OCI-LY7 (cell line): ENCODE data around the gene CXCR4. TPM values are rescaled to one million over a fixed set of nuclear protein-coding genes. Genes with fewer than 3 reads are reported as not detected.

Source experiments
- BruUV-seq: library from RNA; stranded (reverse); fragments of 400-500 nt; replicated peaks from 2 replicates; lab custom pipeline; 2021; lab: Mats Ljungman, UMichigan
- CTCF ChIA-PET: fragments of 300-600 bp; sonication (Branson Sonifier 250); formaldehyde crosslinking; loops from one replicate; lab custom pipeline; 2022; ENCODE audit warnings: antibody characterized with exemption; ENCODE audit not compliant: unreplicated experiment; lab: Charles Lee
- POLR2A ChIA-PET: fragments of 300-600 bp; sonication (Branson Sonifier 250); formaldehyde crosslinking; loops from one replicate; lab custom pipeline; 2022; ENCODE audit warnings: antibody characterized with exemption; lab: Charles Lee
- DNase-seq: peaks from one replicate; pipeline ENCODE4 v3.0.0-alpha.2; 2015; ENCODE audit warnings: low spot score
- H2AFZ ChIP-seq: fragments of 200-600 bp; sonication (generic), shearing (Covaris generic); 2 replicates; pipeline ENCODE4 v1.6.1; 2014; ENCODE audit warnings: mild to moderate bottlenecking, antibody characterized with exemption, low read length, moderate library complexity
- H3K27ac ChIP-seq: fragments of 200-600 bp; sonication (generic); 2 replicates; pipeline ENCODE4 v1.5.1; 2014; ENCODE audit warnings: mixed run types, low read depth, mild to moderate bottlenecking, moderate library complexity, low read length, inconsistent platforms; ENCODE audit not compliant: poor library complexity, severe bottlenecking
- H3K36me3 ChIP-seq: fragments of 200-600 bp; sonication (generic); 2 replicates; pipeline ENCODE4 v1.6.1; 2014; ENCODE audit warnings: mild to moderate bottlenecking, antibody characterized with exemption, low read length, moderate library complexity, mixed read lengths; ENCODE audit not compliant: insufficient read depth
- H3K4me1 ChIP-seq: fragments of 200-600 bp; sonication (generic); 2 replicates; pipeline ENCODE4 v1.5.1; 2014; ENCODE audit warnings: mild to moderate bottlenecking, low read length; ENCODE audit not compliant: insufficient read depth, poor library complexity, severe bottlenecking
- H3K4me2 ChIP-seq: fragments of 200-600 bp; sonication (generic); 2 replicates; pipeline ENCODE4 v1.6.1; 2014; ENCODE audit warnings: mild to moderate bottlenecking, low read length
- H3K4me3 ChIP-seq: fragments of 200-600 bp; sonication (generic); 2 replicates; pipeline ENCODE4 v1.5.1; 2014; ENCODE audit warnings: mild to moderate bottlenecking, low read depth, low read length; ENCODE audit not compliant: poor library complexity, severe bottlenecking
- H3K79me2 ChIP-seq: fragments of 200-600 bp; sonication (generic); 2 replicates; pipeline ENCODE4 v1.6.1; 2016; ENCODE audit warnings: low read depth, mild to moderate bottlenecking, low read length, moderate library complexity, mixed read lengths; ENCODE audit not compliant: insufficient read depth
- H3K9me2 ChIP-seq: fragments of 200-600 bp; sonication (generic); 2 replicates; pipeline ENCODE4 v1.6.1; 2016; ENCODE audit warnings: mild to moderate bottlenecking, low read length, mixed read lengths; ENCODE audit not compliant: insufficient read depth
- H3K9me3 ChIP-seq: fragments of 200-600 bp; sonication (generic); 2 replicates; pipeline ENCODE4 v1.6.1; 2014; ENCODE audit warnings: mild to moderate bottlenecking, mixed run types, low read length, mixed read lengths
- H4K20me1 ChIP-seq: fragments of 200-600 bp; sonication (generic); 2 replicates; pipeline ENCODE4 v1.6.1; 2014; ENCODE audit warnings: mild to moderate bottlenecking, antibody characterized with exemption, low read length, moderate library complexity, mixed read lengths; ENCODE audit not compliant: insufficient read depth
- CTCF ChIP-seq: fragments of 200-600 bp; sonication (generic); conservative IDR thresholded peaks from 2 replicates; pipeline ENCODE4 v1.5.1; 2014; ENCODE audit warnings: mild to moderate bottlenecking, antibody characterized with exemption, low read length, moderate library complexity, mixed read lengths
- EZH2phosphoT487 ChIP-seq: fragments of 200-600 bp; sonication (generic); IDR thresholded peaks from 2 replicates; pipeline ENCODE4 v1.6.1; 2018; ENCODE audit warnings: low read depth, borderline replicate concordance, mild to moderate bottlenecking, mixed run types, antibody characterized with exemption, low read length, moderate library complexity, mixed read lengths
- intact Hi-C: fragments of 100-400 bp; cut with micrococcal nuclease; formaldehyde crosslinking; loops from one replicate; pipeline ENCODE4 v1.10.0; 2022; ENCODE audit not compliant: unreplicated experiment
- total RNA-seq, 2 experiments: library from RNA; depleted of rRNA in 1 of 2; stranded (reverse); fragments of >200 nt in 1 of 2; shearing (Covaris generic) in 1 of 2; gene quantifications; 2 replicates each; pipeline ENCODE4 v1.2.3, GENCODE V29; 2014 to 2022

Gene CXCR4
- total RNA-seq, 2 experiments from 2014 or later: 243 to 432 TPM

- no peaks in the 10 kb centered on the region for H3K9me2 ChIP-seq
- peak overlapping the region; percentile 45 for H3K27ac ChIP-seq
- intact Hi-C loops: no loop called here
- H3K4me3 ChIP-seq: no peak overlapping the region
- POLR2A ChIA-PET: interaction anchor here (0.6 to 2.8 kb wide), 18 partner anchors 13 to 238 kb away, joined by 3 to 9 read pairs (median 4); partner anchors contain the start of gene DARS1
- peaks cover 29% of the 10 kb centered on the region for H3K79me2 ChIP-seq
- peaks cover 97% of the 10 kb centered on the region for H3K4me1 ChIP-seq
- no TSS peak for BruUV-seq
- TF ChIP-seq CTCF: no peak
- no peak for TF ChIP-seq EZH2phosphoT487
- H4K20me1 ChIP-seq: peaks cover 33% of the 10 kb centered on the region
- CTCF ChIA-PET: no interaction called here
- H2AFZ ChIP-seq: peak overlapping the region; percentile 38; the same call in 1 of the 2 replicates
- peaks cover 33% of the 10 kb centered on the region for H3K36me3 ChIP-seq
- peak overlapping the region; percentile 95 for H3K4me2 ChIP-seq
- H3K9me3 ChIP-seq: no peaks in the 10 kb centered on the region
- DNase-seq: no peak
These were observed 7.4 kb downstream of the CXCR4 start for GRCh38 chr2:136110526-136110925.

GRCh38 chr2:136108463-136108862 lies 9.5 kb downstream of the CXCR4 start:
- BruUV-seq: no TSS peak
- TF ChIP-seq EZH2phosphoT487: no peak
- TF ChIP-seq CTCF: no peak

More at GRCh38 chr2:136108463-136108862, 9.5 kb downstream of the CXCR4 start:
- intact Hi-C loops: no loop called here
- peak overlapping the region; percentile 95 for H3K4me2 ChIP-seq
- ChIA-PET POLR2A (interaction anchor here (0.6 to 2.6 kb wide), 32 partner anchors 9 to 1051 kb away, joined by 3 to 27 read pairs (median 4); partner anchors contain the start of gene CXCR4), CTCF (interaction anchor here (0.8 to 1.3 kb wide), 2 partner anchors 10 to 111 kb away, joined by 3 to 4 read pairs; no protein-coding TSS in a partner anchor)
- H3K9me3 ChIP-seq: no peaks in the 10 kb centered on the region
- peak overlapping the region; percentile 32 for H3K27ac ChIP-seq
- peaks cover 13% of the 10 kb centered on the region for H3K36me3 ChIP-seq
- DNase-seq: no peak
- peaks cover 8% of the 10 kb centered on the region; the same call in 1 of the 2 replicates for H3K79me2 ChIP-seq
- H3K4me3 ChIP-seq: no peak overlapping the region
- peak overlapping the region; percentile 38; the same call in 1 of the 2 replicates for H2AFZ ChIP-seq
- H3K4me1 ChIP-seq: peaks cover 77% of the 10 kb centered on the region
- H4K20me1 ChIP-seq: peaks cover 13% of the 10 kb centered on the region; the same call in 1 of the 2 replicates
- no peaks in the 10 kb centered on the region for H3K9me2 ChIP-seq
